Activated T-helper 1 cell treated with anti-CD3 and anti-CD28 coated beads, Interleukin-12 subunit alpha, Interleukin-12 subunit beta, Interleukin-2, Interleukin-4 antibody, amounts not matched to agents 30 ng/mL and 10 ng/mL and 1 ng/mL, durations not matched to agents 14 hours and 24 hours and 36 hours (primary cell): Measurements from ENCODE around the gene IL17D. TPM values are rescaled to one million over a fixed set of nuclear protein-coding genes. Genes with fewer than 3 reads are reported as not detected.

Experiments
- DNase-seq: peaks from one replicate; pipeline ENCODE4 v3.0.0; 2021; ENCODE audit warnings: low spot score
- H3K27ac Mint-ChIP-seq: one replicate; pipeline ENCODE4 v1.8.0; 2021; ENCODE audit warnings: mild to moderate bottlenecking, mixed read lengths
- H3K27me3 Mint-ChIP-seq: one replicate; pipeline ENCODE4 v1.8.0; 2022; ENCODE audit warnings: mild to moderate bottlenecking, moderate library complexity, mixed read lengths; ENCODE audit not compliant: insufficient read depth
- H3K36me3 Mint-ChIP-seq: one replicate; pipeline ENCODE4 v1.8.0; 2021; ENCODE audit warnings: low read depth, mixed read lengths
- H3K4me1 Mint-ChIP-seq: one replicate; pipeline ENCODE4 v1.8.0; 2021; ENCODE audit warnings: low read depth, mixed read lengths
- H3K4me3 Mint-ChIP-seq: one replicate; pipeline ENCODE4 v1.8.0; 2021; ENCODE audit warnings: mild to moderate bottlenecking, moderate library complexity, mixed read lengths
- H3K9me3 Mint-ChIP-seq: one replicate; pipeline ENCODE4 v1.8.0; 2021; ENCODE audit warnings: mixed read lengths
- intact Hi-C: fragments of 100-400 bp; cut with micrococcal nuclease; formaldehyde crosslinking; loops from one replicate; pipeline ENCODE4 v1.15.1; 2024
- total RNA-seq: library from RNA; stranded (reverse); gene quantifications from 2 replicates; pipeline ENCODE4 v1.2.3, GENCODE V29; 2022

IL17D gene
- total RNA-seq, 1 donor from 2014 or later, result 0.29 TPM

- peaks cover 49% of the 10 kb centered on the region for H3K27me3 Mint-ChIP-seq
- no peak overlapping the region for H3K4me3 Mint-ChIP-seq
- peaks cover 5% of the 10 kb centered on the region for H3K4me1 Mint-ChIP-seq
- H3K27ac Mint-ChIP-seq, result no peak overlapping the region
- DNase-seq, result no peak
- intact Hi-C loops, result loop anchor here (10.0 kb wide), 2 partner anchors 287 to 473 kb away; partner anchors contain the start of genes MRPL57 and SKA3
- no peaks in the 10 kb centered on the region for H3K9me3 Mint-ChIP-seq
- no peaks in the 10 kb centered on the region for H3K36me3 Mint-ChIP-seq
Measured at GRCh38 chr13:20701461-20701860, 2.0 kb upstream of the IL17D start.

GRCh38 chr13:20702530-20702914 is 977 bp upstream of the IL17D start:
- no peaks in the 10 kb centered on the region for H3K9me3 Mint-ChIP-seq
- DNase-seq, result no peak
- H3K36me3 Mint-ChIP-seq, result no peaks in the 10 kb centered on the region
- peak overlapping the region; percentile 91 for H3K4me3 Mint-ChIP-seq
- H3K27me3 Mint-ChIP-seq, result peaks cover 43% of the 10 kb centered on the region
- intact Hi-C loops, result loop anchor here (2.0 to 10.0 kb wide), 5 partner anchors 136 to 472 kb away; partner anchors contain the start of genes CRYL1, IFT88, MRPL57 and SKA3
- H3K27ac Mint-ChIP-seq, result no peak overlapping the region
- peaks cover 5% of the 10 kb centered on the region for H3K4me1 Mint-ChIP-seq

GRCh38 chr13:20703780-20704458 is 420 bp downstream of the IL17D start:
- H3K36me3 Mint-ChIP-seq, result no peaks in the 10 kb centered on the region
- DNase-seq, result peak; percentile 65
- H3K4me1 Mint-ChIP-seq, result peaks cover 5% of the 10 kb centered on the region
- intact Hi-C loops, result loop anchor here (1.0 to 10.0 kb wide), 8 partner anchors 69 to 507 kb away; partner anchors contain the start of genes CRYL1, EEF1AKMT1, IFT88 and MRPL57
- H3K4me3 Mint-ChIP-seq, result no peak overlapping the region
- H3K27ac Mint-ChIP-seq, result no peak overlapping the region
- H3K27me3 Mint-ChIP-seq, result peaks cover 40% of the 10 kb centered on the region
- no peaks in the 10 kb centered on the region for H3K9me3 Mint-ChIP-seq

GRCh38 chr13:20704459-20705069 is 1.1 kb downstream of the IL17D start:
- Mint-ChIP-seq H3K27me3 (peaks cover 40% of the 10 kb centered on the region), H3K4me3 (peak overlapping the region; percentile 78), H3K9me3 (no peaks in the 10 kb centered on the region)

GRCh38 chr13:20706661-20707060 is 3.2 kb downstream of the IL17D start:
- Mint-ChIP-seq H3K9me3 (no peaks in the 10 kb centered on the region), H3K36me3 (no peaks in the 10 kb centered on the region), H3K27me3 (peaks cover 29% of the 10 kb centered on the region), H3K4me1 (peaks cover 12% of the 10 kb centered on the region), H3K27ac (peak overlapping the region; percentile 12), H3K4me3 (no peak overlapping the region)
- intact Hi-C loops, result loop anchor here (10.0 kb wide), 2 partner anchors 292 to 468 kb away; partner anchors contain the start of genes MRPL57 and SKA3
- DNase-seq, result no peak

More at GRCh38 chr13:20704459-20705069, 1.1 kb downstream of the IL17D start:
- H3K36me3 Mint-ChIP-seq, result no peaks in the 10 kb centered on the region
- H3K4me1 Mint-ChIP-seq, result peaks cover 11% of the 10 kb centered on the region
- DNase-seq, result no peak
- peak overlapping the region; percentile 52 for H3K27ac Mint-ChIP-seq
- intact Hi-C loops, result loop anchor here (1.0 to 10.0 kb wide), 5 partner anchors 69 to 508 kb away; partner anchors contain the start of genes EEF1AKMT1, MRPL57, SKA3 and XPO4

- Mint-ChIP-seq H3K27me3 (peaks cover 19% of the 10 kb centered on the region), H3K27ac (no peak overlapping the region), H3K4me1 (peaks cover 15% of the 10 kb centered on the region), H3K4me3 (no peak overlapping the region), H3K9me3 (no peaks in the 10 kb centered on the region), H3K36me3 (no peaks in the 10 kb centered on the region)
- DNase-seq, result no peak
- intact Hi-C loops, result loop anchor here (10.0 kb wide), 2 partner anchors 293 to 467 kb away; partner anchors contain the start of genes MRPL57 and SKA3
Measured at GRCh38 chr13:20708216-20708615, 4.7 kb downstream of the IL17D start.

- no peak for DNase-seq
- intact Hi-C loops, result loop anchor here (10.0 kb wide), 2 partner anchors 295 to 465 kb away; partner anchors contain the start of genes MRPL57 and SKA3
- Mint-ChIP-seq H3K27me3 (peaks cover 23% of the 10 kb centered on the region), H3K9me3 (no peaks in the 10 kb centered on the region), H3K36me3 (no peaks in the 10 kb centered on the region), H3K27ac (no peak overlapping the region), H3K4me1 (peaks cover 19% of the 10 kb centered on the region), H3K4me3 (no peak overlapping the region)
Measured at GRCh38 chr13:20709369-20709768, 5.9 kb downstream of the IL17D start.

GRCh38 chr13:20709782-20710181 is 6.3 kb downstream of the IL17D start:
- intact Hi-C loops, result loop anchor here (10.0 kb wide), 2 partner anchors 295 to 465 kb away; partner anchors contain the start of genes MRPL57 and SKA3
- no peak for DNase-seq
- no peaks in the 10 kb centered on the region for H3K9me3 Mint-ChIP-seq
- H3K36me3 Mint-ChIP-seq, result no peaks in the 10 kb centered on the region
- no peak overlapping the region for H3K27ac Mint-ChIP-seq
- H3K4me1 Mint-ChIP-seq, result peaks cover 19% of the 10 kb centered on the region
- H3K27me3 Mint-ChIP-seq, result peaks cover 22% of the 10 kb centered on the region
- H3K4me3 Mint-ChIP-seq, result no peak overlapping the region

- H3K4me1 Mint-ChIP-seq, result peaks cover 19% of the 10 kb centered on the region
Measured at GRCh38 chr13:20711301-20712044, 8.0 kb downstream of the IL17D start.

GRCh38 chr13:20713014-20713376 is 9.5 kb downstream of the IL17D start:
- Mint-ChIP-seq H3K27ac (no peak overlapping the region), H3K4me3 (no peak overlapping the region), H3K4me1 (peaks cover 19% of the 10 kb centered on the region), H3K9me3 (no peaks in the 10 kb centered on the region), H3K36me3 (no peaks in the 10 kb centered on the region), H3K27me3 (peaks cover 18% of the 10 kb centered on the region)
- intact Hi-C loops, result no loop called here
- DNase-seq, result no peak

More at GRCh38 chr13:20711301-20712044, 8.0 kb downstream of the IL17D start:
- H3K9me3 Mint-ChIP-seq, result no peaks in the 10 kb centered on the region
- no peak for DNase-seq
- H3K4me3 Mint-ChIP-seq, result no peak overlapping the region
- intact Hi-C loops, result loop anchor here (1.0 kb wide), 2 partner anchors 117 to 213 kb away; no protein-coding TSS in a partner anchor
- H3K27me3 Mint-ChIP-seq, result peaks cover 18% of the 10 kb centered on the region
- no peak overlapping the region for H3K27ac Mint-ChIP-seq
- no peaks in the 10 kb centered on the region for H3K36me3 Mint-ChIP-seq

GRCh38 chr13:20713751-20714150 is 10.3 kb downstream of the IL17D start:
- Mint-ChIP-seq H3K36me3 (no peaks in the 10 kb centered on the region), H3K4me3 (no peak overlapping the region), H3K9me3 (no peaks in the 10 kb centered on the region), H3K27ac (no peak overlapping the region), H3K27me3 (peaks cover 18% of the 10 kb centered on the region), H3K4me1 (peaks cover 19% of the 10 kb centered on the region)
- intact Hi-C loops, result no loop called here
- no peak for DNase-seq

- no peak overlapping the region for H3K4me3 Mint-ChIP-seq
- H3K9me3 Mint-ChIP-seq, result no peaks in the 10 kb centered on the region
- H3K27me3 Mint-ChIP-seq, result peaks cover 15% of the 10 kb centered on the region
- no peaks in the 10 kb centered on the region for H3K36me3 Mint-ChIP-seq
- H3K4me1 Mint-ChIP-seq, result peaks cover 17% of the 10 kb centered on the region
- intact Hi-C loops, result no loop called here
- no peak for DNase-seq
- H3K27ac Mint-ChIP-seq, result no peak overlapping the region
Measured at GRCh38 chr13:20714161-20714560, 10.7 kb downstream of the IL17D start.
